Mesenchymal stem cell (in vitro differentiated cells and primary cell): Measurements from ENCODE around the gene RABIF.

Experiments
- DNase-seq: peaks from one replicate; pipeline ENCODE4 v3.0.0-alpha.2; 2013
- H2AFZ ChIP-seq: one replicate; pipeline ENCODE4 v1.6.1; 2013; ENCODE audit warnings: low read depth, mild to moderate bottlenecking, control low read depth, inconsistent platforms, low read length, moderate library complexity
- H2AK5ac ChIP-seq: 2 replicates; pipeline ENCODE4 v1.6.1; 2013; ENCODE audit warnings: low read length, moderate library complexity, mild to moderate bottlenecking, inconsistent platforms; ENCODE audit not compliant: severe bottlenecking
- H2BK120ac ChIP-seq: one replicate; pipeline ENCODE4 v1.6.1; 2013; ENCODE audit warnings: low read depth, mild to moderate bottlenecking, inconsistent platforms, low read length, moderate library complexity
- H2BK12ac ChIP-seq, 2 experiments: one replicate each; pipeline ENCODE4 v1.6.1; 2013; ENCODE audit warnings: inconsistent platforms in 2 of 2, low read length in 2 of 2, mild to moderate bottlenecking in 2 of 2, moderate library complexity in 2 of 2, control low read depth in 1 of 2
- H2BK15ac ChIP-seq: one replicate; pipeline ENCODE4 v1.6.1; 2013; ENCODE audit warnings: mild to moderate bottlenecking, low read depth, inconsistent platforms; ENCODE audit not compliant: poor library complexity, severe bottlenecking
- H2BK5ac ChIP-seq: 2 replicates; pipeline ENCODE4 v1.6.1; 2013; ENCODE audit warnings: low read depth, mild to moderate bottlenecking, low read length, control low read depth, inconsistent platforms; ENCODE audit not compliant: poor library complexity, severe bottlenecking
- H3K14ac ChIP-seq, 2 experiments: one replicate each; pipeline ENCODE4 v1.6.1; 2013; ENCODE audit warnings: inconsistent platforms in 2 of 2, low read length in 2 of 2, control low read depth in 1 of 2, mild to moderate bottlenecking in 1 of 2, moderate library complexity in 1 of 2
- H3K18ac ChIP-seq, 2 experiments: one replicate each; pipeline ENCODE4 v1.6.1; 2013; ENCODE audit warnings: inconsistent platforms in 2 of 2, low read length in 2 of 2, control low read depth in 1 of 2, low read depth in 1 of 2, mild to moderate bottlenecking in 1 of 2
- H3K23ac ChIP-seq, 2 experiments: one replicate each; pipeline ENCODE4 v1.6.1; 2013; ENCODE audit warnings: inconsistent platforms in 2 of 2, low read length in 2 of 2, mild to moderate bottlenecking in 2 of 2, moderate library complexity in 2 of 2, control low read depth in 1 of 2
- H3K27ac ChIP-seq: 2 replicates; pipeline ENCODE4 v1.5.1; 2013; ENCODE audit warnings: mild to moderate bottlenecking, moderate library complexity, low read length, control low read depth, inconsistent platforms; ENCODE audit not compliant: poor library complexity, severe bottlenecking
- H3K27me3 ChIP-seq, 2 experiments: 2 replicates each; pipeline versions ENCODE4 v1.6.1 to v1.7.0; 2013; ENCODE audit warnings: low read length in 2 of 2, mild to moderate bottlenecking in 2 of 2, moderate library complexity in 2 of 2, control low read depth in 1 of 2, inconsistent platforms in 1 of 2; ENCODE audit not compliant: control insufficient read depth in 1 of 2, insufficient read depth in 1 of 2
- H3K36me3 ChIP-seq, 2 experiments: 2 replicates each; pipeline versions ENCODE4 v1.6.1 to v1.7.0; 2013; ENCODE audit warnings: low read length in 2 of 2, control low read depth in 1 of 2, inconsistent platforms in 1 of 2, low read depth in 1 of 2, mild to moderate bottlenecking in 1 of 2; ENCODE audit not compliant: insufficient read depth in 2 of 2, control insufficient read depth in 1 of 2
- H3K4ac ChIP-seq, 2 experiments: one replicate each; pipeline ENCODE4 v1.6.1; 2013; ENCODE audit warnings: inconsistent platforms in 2 of 2, low read length in 2 of 2, mild to moderate bottlenecking in 2 of 2, moderate library complexity in 2 of 2, control low read depth in 1 of 2, low read depth in 1 of 2
- H3K4me1 ChIP-seq: 2 replicates; pipeline ENCODE4 v1.6.1; 2013; ENCODE audit warnings: low read depth, low read length, control low read depth; ENCODE audit not compliant: control insufficient read depth, insufficient read depth
- H3K4me2 ChIP-seq: 2 replicates; pipeline ENCODE4 v1.6.1; 2013; ENCODE audit warnings: low read length, mild to moderate bottlenecking, inconsistent platforms; ENCODE audit not compliant: poor library complexity, severe bottlenecking
- H3K4me3 ChIP-seq, 2 experiments: 2 replicates each; pipeline versions ENCODE4 v1.5.1 to v1.7.0; 2013; ENCODE audit warnings: low read length in 2 of 2, mild to moderate bottlenecking in 2 of 2, control low read depth in 1 of 2, low read depth in 1 of 2; ENCODE audit not compliant: insufficient read depth in 1 of 2
- H3K79me1 ChIP-seq: replicated peaks from 2 replicates; pipeline ENCODE4 v1.6.1; 2013; ENCODE audit warnings: mild to moderate bottlenecking, control low read depth, low read length, inconsistent platforms; ENCODE audit not compliant: poor library complexity, severe bottlenecking
- H3K9ac ChIP-seq: 2 replicates; pipeline ENCODE4 v1.7.0; 2013; ENCODE audit warnings: mild to moderate bottlenecking, low read length, moderate library complexity
- H3K9me3 ChIP-seq: 2 replicates; pipeline ENCODE4 v1.7.0; 2013; ENCODE audit warnings: mild to moderate bottlenecking, low read length; ENCODE audit not compliant: control insufficient read depth
- H4K8ac ChIP-seq: one replicate; pipeline ENCODE4 v1.6.1; 2013; ENCODE audit warnings: inconsistent platforms, mild to moderate bottlenecking, low read length, moderate library complexity
- H4K91ac ChIP-seq: one replicate; pipeline ENCODE4 v1.6.1; 2013; ENCODE audit warnings: mild to moderate bottlenecking, low read length, inconsistent platforms
- WGBS: methylation state at CpG from one replicate; pipeline ENCODE4 v1.1.7; 2013; ENCODE audit warnings: mixed read lengths; 5-methylcytosine and 5-hydroxymethylcytosine counted together

The RABIF gene

DNA sequence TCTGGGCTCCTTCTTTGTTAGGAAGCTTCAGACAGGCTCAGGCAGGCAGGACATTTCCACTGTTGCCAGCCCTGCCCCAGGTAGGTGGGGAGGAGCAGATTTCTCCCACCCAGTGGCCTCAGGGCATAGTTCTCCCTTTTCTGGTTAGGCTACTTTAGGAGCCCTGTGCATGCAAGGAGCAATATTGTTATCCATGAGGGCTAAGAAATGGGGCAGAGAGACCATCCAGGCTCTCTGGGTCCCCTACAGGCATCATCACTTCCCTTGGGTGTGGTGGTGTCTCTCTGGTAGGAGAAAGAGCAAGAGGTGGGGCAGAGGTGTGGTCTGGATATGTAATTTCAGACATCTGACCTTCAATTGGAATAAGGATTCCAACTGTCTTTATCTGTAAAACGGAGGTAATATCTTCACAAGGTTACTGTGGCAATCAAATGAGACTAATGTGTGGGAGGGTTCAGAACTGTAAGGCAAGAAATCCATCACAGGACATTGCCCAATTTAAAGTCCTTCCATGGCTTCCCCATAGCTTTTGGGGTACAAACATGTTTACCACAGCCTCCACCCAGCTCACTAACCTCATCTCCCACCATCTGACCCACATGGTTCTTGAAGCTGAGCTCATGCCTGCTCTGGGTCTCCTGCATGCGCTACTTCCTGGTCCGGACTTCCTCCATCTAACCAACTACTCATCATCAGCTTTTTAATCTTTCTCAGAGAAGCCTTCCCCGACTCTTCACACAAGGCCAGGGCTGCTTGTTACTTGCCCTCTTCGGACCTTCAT lies 52.1 kb downstream of the RABIF start:
- Histone ChIP-seq H3K36me3 (no peaks in the 10 kb centered on the region), H4K8ac (no peak overlapping the region), H2BK12ac (no peak overlapping the region), H3K14ac (no peak overlapping the region), H3K4ac (no peak overlapping the region), H3K9me3 (no peaks in the 10 kb centered on the region), H3K4me2 (no peak overlapping the region), H3K9ac (no peak overlapping the region), H2AK5ac (no peak overlapping the region), H3K4me1 (no peaks in the 10 kb centered on the region), H2BK120ac (no peak overlapping the region), H3K27ac (no peak overlapping the region), H3K4me3 (no peak overlapping the region), H3K23ac (peak overlapping the region in 1 of 2 experiments; percentile 42), H3K27me3 (peaks cover 28 to 44% of the 10 kb centered on the region in 2 experiments), H3K79me1 (no peaks in the 10 kb centered on the region), H3K18ac (no peak overlapping the region), H4K91ac (no peak overlapping the region), H2BK5ac (no peak overlapping the region), H2BK15ac (no peak overlapping the region), H2AFZ (no peak overlapping the region)
- DNase-seq: no peak
- 89% methylated on average over 4 of the region's 5 CpGs for WGBS

DNA sequence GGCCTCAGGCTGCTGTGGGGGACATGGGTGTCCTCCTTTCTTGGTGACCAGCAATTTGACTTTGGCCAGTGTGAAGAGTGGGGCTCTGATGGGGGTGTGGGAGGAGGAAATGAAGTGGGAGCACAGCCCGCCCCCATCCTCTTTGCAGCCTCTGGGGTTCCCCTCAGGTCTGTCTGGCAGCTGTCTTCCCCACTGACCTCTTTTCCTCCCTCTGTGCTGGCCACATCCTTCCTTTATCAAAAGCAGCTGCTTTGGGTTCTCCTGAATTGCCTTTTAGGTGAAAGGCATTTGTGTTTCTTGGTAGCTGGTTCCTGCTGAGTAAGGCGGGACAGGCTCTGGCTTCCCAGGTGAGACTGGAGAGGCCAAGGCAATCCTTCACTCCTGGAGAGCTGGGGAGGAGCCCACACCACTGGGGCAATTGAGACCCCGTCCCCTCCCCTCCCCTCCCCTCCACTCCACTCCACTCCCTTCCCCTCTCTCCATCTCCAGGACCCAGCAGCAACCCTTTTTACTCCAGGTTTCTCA lies 53.3 kb downstream of the RABIF start:
- H3K14ac ChIP-seq: peak overlapping the region in 1 of 2 experiments; percentile 48
- H3K4me1 ChIP-seq: no peaks in the 10 kb centered on the region
- no peak overlapping the region for H2BK15ac ChIP-seq
- no peak overlapping the region for H2AFZ ChIP-seq
- DNase-seq: no peak
- H2BK120ac ChIP-seq: no peak overlapping the region
- no peak overlapping the region for H3K9ac ChIP-seq
- H3K36me3 ChIP-seq: no peaks in the 10 kb centered on the region
- no peak overlapping the region for H4K8ac ChIP-seq
- H2AK5ac ChIP-seq: no peak overlapping the region
- H2BK12ac ChIP-seq: no peak overlapping the region
- WGBS: 26% methylated on average over 2 of the region's 3 CpGs
- no peak overlapping the region for H4K91ac ChIP-seq
- H3K27me3 ChIP-seq: peaks cover 28 to 44% of the 10 kb centered on the region in 2 experiments
- H3K9me3 ChIP-seq: no peaks in the 10 kb centered on the region
- H3K4me2 ChIP-seq: no peak overlapping the region
- H3K23ac ChIP-seq: no peak overlapping the region
- H3K4me3 ChIP-seq: no peak overlapping the region
- no peak overlapping the region for H3K18ac ChIP-seq
- H3K27ac ChIP-seq: no peak overlapping the region
- no peak overlapping the region for H2BK5ac ChIP-seq
- H3K79me1 ChIP-seq: no peaks in the 10 kb centered on the region
- no peak overlapping the region for H3K4ac ChIP-seq

DNA sequence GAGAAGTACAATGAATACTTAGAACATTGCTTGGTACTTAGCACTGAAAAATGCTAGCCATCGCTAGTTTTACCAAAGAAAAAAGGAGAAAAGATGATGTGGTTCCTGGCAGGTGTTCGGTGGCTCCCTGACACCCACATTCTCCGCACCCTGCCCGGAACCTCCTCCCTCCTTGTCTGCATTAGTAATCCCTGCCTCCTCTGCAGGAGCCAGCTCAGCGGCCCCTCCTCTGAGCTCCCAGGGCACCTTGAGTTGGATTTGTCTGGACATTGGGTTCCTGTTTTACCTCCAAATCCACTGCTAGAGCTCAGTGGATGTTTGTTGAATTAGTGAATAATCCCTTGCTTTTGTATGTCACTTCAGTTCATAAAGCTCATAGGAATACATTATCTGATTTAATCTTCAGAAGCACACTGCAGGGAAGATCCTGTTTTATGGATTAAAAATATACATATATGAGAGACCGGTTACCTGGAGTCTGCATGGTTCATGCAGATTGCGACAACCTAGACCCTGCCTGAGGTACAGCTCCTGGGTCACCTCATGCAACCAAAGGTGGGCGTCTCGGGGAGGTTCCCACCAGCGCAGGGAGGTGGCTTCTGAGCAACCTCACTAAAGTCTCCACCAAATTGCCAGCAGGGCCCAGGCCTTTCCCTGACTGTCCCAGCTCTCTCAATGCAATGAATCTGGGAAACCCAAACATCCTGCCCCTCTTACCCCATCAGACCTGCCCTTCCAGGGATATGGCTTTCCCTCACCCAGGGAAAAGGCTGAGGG lies 54.0 kb downstream of the RABIF start:
- H2AK5ac ChIP-seq: no peak overlapping the region
- H4K91ac ChIP-seq: no peak overlapping the region
- no peaks in the 10 kb centered on the region for H3K79me1 ChIP-seq
- no peaks in the 10 kb centered on the region for H3K4me1 ChIP-seq
- no peak overlapping the region for H2BK120ac ChIP-seq
- H2AFZ ChIP-seq: no peak overlapping the region
- no peaks in the 10 kb centered on the region for H3K9me3 ChIP-seq
- H2BK5ac ChIP-seq: no peak overlapping the region
- H2BK15ac ChIP-seq: no peak overlapping the region
- no peak overlapping the region for H4K8ac ChIP-seq
- no peak overlapping the region for H3K23ac ChIP-seq
- no peak overlapping the region for H3K4me2 ChIP-seq
- H3K4me3 ChIP-seq: no peak overlapping the region
- H3K9ac ChIP-seq: no peak overlapping the region
- peaks cover 28 to 44% of the 10 kb centered on the region in 2 experiments for H3K27me3 ChIP-seq
- H2BK12ac ChIP-seq: no peak overlapping the region
- H3K18ac ChIP-seq: no peak overlapping the region
- H3K27ac ChIP-seq: no peak overlapping the region
- no peak for DNase-seq
- H3K14ac ChIP-seq: no peak overlapping the region
- H3K4ac ChIP-seq: no peak overlapping the region
- 88% methylated on average over 10 of the region's 10 CpGs for WGBS
- H3K36me3 ChIP-seq: no peaks in the 10 kb centered on the region

DNA sequence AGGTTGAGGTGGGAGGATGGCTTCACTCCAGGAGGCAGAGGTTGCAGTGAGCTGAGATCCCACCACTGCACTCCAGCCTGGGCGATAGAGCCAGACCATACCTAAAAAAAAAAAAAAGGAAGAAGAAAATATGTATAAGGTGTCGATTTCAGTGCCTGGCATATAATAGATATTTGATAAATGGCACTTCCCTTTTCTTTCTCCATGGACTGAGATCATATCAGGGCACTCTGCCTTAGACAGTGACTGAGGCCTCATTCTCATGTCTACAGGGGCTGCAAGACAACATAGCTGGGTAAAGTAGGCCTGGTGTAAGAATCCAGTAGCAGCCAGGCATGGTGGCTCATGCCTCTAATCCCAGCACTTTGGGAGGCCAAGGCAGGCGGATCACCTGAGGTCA lies 57.0 kb downstream of the RABIF start:
- H2BK12ac ChIP-seq: no peak overlapping the region
- no peak overlapping the region for H3K4me2 ChIP-seq
- DNase-seq: no peak
- H2AFZ ChIP-seq: no peak overlapping the region
- H3K23ac ChIP-seq: no peak overlapping the region
- H3K14ac ChIP-seq: no peak overlapping the region
- H2BK5ac ChIP-seq: no peak overlapping the region
- H2BK120ac ChIP-seq: no peak overlapping the region
- H3K4me1 ChIP-seq: peaks cover 2% of the 10 kb centered on the region
- no peak overlapping the region for H4K8ac ChIP-seq
- H3K4me3 ChIP-seq: no peak overlapping the region
- H4K91ac ChIP-seq: no peak overlapping the region
- no peak overlapping the region for H2AK5ac ChIP-seq
- H3K18ac ChIP-seq: no peak overlapping the region
- no peaks in the 10 kb centered on the region for H3K9me3 ChIP-seq
- no peak overlapping the region for H3K9ac ChIP-seq
- no peak overlapping the region for H2BK15ac ChIP-seq
- peaks cover 22 to 41% of the 10 kb centered on the region in 2 experiments for H3K27me3 ChIP-seq
- no peaks in the 10 kb centered on the region for H3K36me3 ChIP-seq
- no peaks in the 10 kb centered on the region for H3K79me1 ChIP-seq
- WGBS: 88% methylated on average over 2 of the region's 3 CpGs
- no peak overlapping the region for H3K4ac ChIP-seq
- H3K27ac ChIP-seq: no peak overlapping the region
